Loucy (cell line): ENCODE results near the gene UNC13C.

Source experiments
- H2AFZ ChIP-seq: fragments of 200-600 bp; sonication (generic); 2 replicates; pipeline ENCODE4 v1.6.0; 2016; ENCODE audit warnings: antibody characterized with exemption, mild to moderate bottlenecking, low read length, moderate library complexity
- H3F3A ChIP-seq: fragments of 200-600 bp; 2 replicates; pipeline ENCODE4 v1.6.0; 2016; ENCODE audit warnings: antibody characterized with exemption, low read depth, mild to moderate bottlenecking
- H3K27me3 ChIP-seq: fragments of 200-600 bp; sonication (generic); 2 replicates; pipeline ENCODE4 v1.6.1; 2014; ENCODE audit warnings: low read length, mild to moderate bottlenecking; ENCODE audit not compliant: insufficient read depth, poor library complexity, severe bottlenecking
- H3K36me3 ChIP-seq: fragments of 200-600 bp; sonication (generic); 2 replicates; pipeline ENCODE4 v1.6.1; 2016; ENCODE audit warnings: low read length; ENCODE audit not compliant: insufficient read depth
- H3K4me1 ChIP-seq: fragments of 200-600 bp; sonication (generic); 2 replicates; pipeline ENCODE4 v1.5.1; 2014; ENCODE audit warnings: low read length, mild to moderate bottlenecking; ENCODE audit not compliant: insufficient read depth, poor library complexity, severe bottlenecking
- H3K4me2 ChIP-seq: fragments of 200-600 bp; sonication (generic); 2 replicates; pipeline ENCODE4 v1.6.0; 2014; ENCODE audit warnings: antibody characterized with exemption, low read length, low read depth, mild to moderate bottlenecking; ENCODE audit not compliant: poor library complexity, severe bottlenecking
- H3K4me3 ChIP-seq: fragments of 200-600 bp; sonication (generic); 2 replicates; pipeline ENCODE4 v1.5.1; 2014; ENCODE audit warnings: low read length, mild to moderate bottlenecking, mixed read lengths; ENCODE audit not compliant: poor library complexity, severe bottlenecking
- H3K79me2 ChIP-seq: fragments of 200-600 bp; sonication (generic); 2 replicates; pipeline ENCODE4 v1.6.1; 2014; ENCODE audit warnings: low read length; ENCODE audit not compliant: insufficient read depth
- H3K9ac ChIP-seq: fragments of 200-600 bp; sonication (generic); 2 replicates; pipeline ENCODE4 v1.6.0; 2014; ENCODE audit warnings: mild to moderate bottlenecking, low read depth, low read length, moderate library complexity; ENCODE audit not compliant: poor library complexity, severe bottlenecking
- H3K9me2 ChIP-seq: fragments of 200-600 bp; sonication (generic); replicated peaks from 2 replicates; pipeline ENCODE4 v1.6.1; 2016; ENCODE audit warnings: low read depth, low read length, mixed read lengths
- H3K9me3 ChIP-seq: fragments of 200-600 bp; sonication (generic); 2 replicates; pipeline ENCODE4 v1.6.1; 2014; ENCODE audit warnings: mild to moderate bottlenecking, antibody characterized with exemption, low read length, low read depth; ENCODE audit not compliant: insufficient read depth
- H4K20me1 ChIP-seq: fragments of 200-600 bp; sonication (generic); 2 replicates; pipeline ENCODE4 v1.6.0; 2014; ENCODE audit warnings: antibody characterized with exemption, low read length, mild to moderate bottlenecking; ENCODE audit not compliant: insufficient read depth, poor library complexity, severe bottlenecking
- EZH2phosphoT487 ChIP-seq: fragments of 200-600 bp; IDR thresholded peaks from 2 replicates; pipeline ENCODE4 v1.6.1; 2018; ENCODE audit warnings: antibody characterized with exemption, mild to moderate bottlenecking, moderate library complexity, borderline replicate concordance
- TF ChIP-seq, protein P1 (sequence below): fragments of 200-600 bp; sonication (generic); conservative IDR thresholded peaks from 2 replicates; pipeline ENCODE4 v1.5.1; 2014; ENCODE audit warnings: mild to moderate bottlenecking, antibody characterized with exemption, low read length

UNC13C gene

GRCh38 chr15:54576298-54576935 is 598.2 kb downstream of the UNC13C start:
- Histone ChIP-seq H3K9me2 (no peaks in the 10 kb centered on the region), H3K9me3 (no peaks in the 10 kb centered on the region), H2AFZ (no peak overlapping the region)

GRCh38 chr15:54577476-54578250 is 599.4 kb downstream of the UNC13C start:
- Histone ChIP-seq H3K9ac (no peak overlapping the region), H3K4me2 (no peak overlapping the region), H4K20me1 (no peaks in the 10 kb centered on the region), H3K9me3 (no peaks in the 10 kb centered on the region), H3K36me3 (no peaks in the 10 kb centered on the region), H3K9me2 (no peaks in the 10 kb centered on the region), H2AFZ (no peak overlapping the region), H3K4me3 (no peak overlapping the region), H3K4me1 (no peaks in the 10 kb centered on the region), H3F3A (no peaks in the 10 kb centered on the region), H3K27me3 (no peaks in the 10 kb centered on the region), H3K79me2 (no peaks in the 10 kb centered on the region)
- TF ChIP-seq, protein P1, sequence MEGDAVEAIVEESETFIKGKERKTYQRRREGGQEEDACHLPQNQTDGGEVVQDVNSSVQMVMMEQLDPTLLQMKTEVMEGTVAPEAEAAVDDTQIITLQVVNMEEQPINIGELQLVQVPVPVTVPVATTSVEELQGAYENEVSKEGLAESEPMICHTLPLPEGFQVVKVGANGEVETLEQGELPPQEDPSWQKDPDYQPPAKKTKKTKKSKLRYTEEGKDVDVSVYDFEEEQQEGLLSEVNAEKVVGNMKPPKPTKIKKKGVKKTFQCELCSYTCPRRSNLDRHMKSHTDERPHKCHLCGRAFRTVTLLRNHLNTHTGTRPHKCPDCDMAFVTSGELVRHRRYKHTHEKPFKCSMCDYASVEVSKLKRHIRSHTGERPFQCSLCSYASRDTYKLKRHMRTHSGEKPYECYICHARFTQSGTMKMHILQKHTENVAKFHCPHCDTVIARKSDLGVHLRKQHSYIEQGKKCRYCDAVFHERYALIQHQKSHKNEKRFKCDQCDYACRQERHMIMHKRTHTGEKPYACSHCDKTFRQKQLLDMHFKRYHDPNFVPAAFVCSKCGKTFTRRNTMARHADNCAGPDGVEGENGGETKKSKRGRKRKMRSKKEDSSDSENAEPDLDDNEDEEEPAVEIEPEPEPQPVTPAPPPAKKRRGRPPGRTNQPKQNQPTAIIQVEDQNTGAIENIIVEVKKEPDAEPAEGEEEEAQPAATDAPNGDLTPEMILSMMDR: no peak
- TF ChIP-seq EZH2phosphoT487: no peak

More at GRCh38 chr15:54576298-54576935, 598.2 kb downstream of the UNC13C start:
- no peaks in the 10 kb centered on the region for H3K36me3 ChIP-seq
- no peaks in the 10 kb centered on the region for H3F3A ChIP-seq
- H3K9ac ChIP-seq: no peak overlapping the region
- no peaks in the 10 kb centered on the region for H3K79me2 ChIP-seq
- H3K27me3 ChIP-seq: no peaks in the 10 kb centered on the region
- no peaks in the 10 kb centered on the region for H4K20me1 ChIP-seq
- no peak for TF ChIP-seq EZH2phosphoT487
- TF ChIP-seq, protein P1: no peak
- no peak overlapping the region for H3K4me2 ChIP-seq
- no peak overlapping the region for H3K4me3 ChIP-seq
- H3K4me1 ChIP-seq: no peaks in the 10 kb centered on the region

GRCh38 chr15:54579855-54580254 is 601.6 kb downstream of the UNC13C start:
- Histone ChIP-seq H2AFZ (no peak overlapping the region), H3K9me2 (no peaks in the 10 kb centered on the region), H3K4me2 (no peak overlapping the region), H3K4me3 (no peak overlapping the region), H3K9ac (no peak overlapping the region), H3K9me3 (no peaks in the 10 kb centered on the region), H3F3A (no peaks in the 10 kb centered on the region), H3K4me1 (no peaks in the 10 kb centered on the region), H3K36me3 (no peaks in the 10 kb centered on the region), H3K79me2 (no peaks in the 10 kb centered on the region), H4K20me1 (no peaks in the 10 kb centered on the region), H3K27me3 (no peaks in the 10 kb centered on the region)
- TF ChIP-seq, protein P1: no peak
- no peak for TF ChIP-seq EZH2phosphoT487
